RKO (cell line): ENCODE measurements around the gene OPN4.
A peak's percentile ranks its signal among the peaks of the same experiment; 100 is the strongest.

Experiments
- DNase-seq: peaks from one replicate; pipeline ENCODE4 v3.0.0-alpha.2; 2016; ENCODE audit warnings: low spot score

Gene OPN4

DNA sequence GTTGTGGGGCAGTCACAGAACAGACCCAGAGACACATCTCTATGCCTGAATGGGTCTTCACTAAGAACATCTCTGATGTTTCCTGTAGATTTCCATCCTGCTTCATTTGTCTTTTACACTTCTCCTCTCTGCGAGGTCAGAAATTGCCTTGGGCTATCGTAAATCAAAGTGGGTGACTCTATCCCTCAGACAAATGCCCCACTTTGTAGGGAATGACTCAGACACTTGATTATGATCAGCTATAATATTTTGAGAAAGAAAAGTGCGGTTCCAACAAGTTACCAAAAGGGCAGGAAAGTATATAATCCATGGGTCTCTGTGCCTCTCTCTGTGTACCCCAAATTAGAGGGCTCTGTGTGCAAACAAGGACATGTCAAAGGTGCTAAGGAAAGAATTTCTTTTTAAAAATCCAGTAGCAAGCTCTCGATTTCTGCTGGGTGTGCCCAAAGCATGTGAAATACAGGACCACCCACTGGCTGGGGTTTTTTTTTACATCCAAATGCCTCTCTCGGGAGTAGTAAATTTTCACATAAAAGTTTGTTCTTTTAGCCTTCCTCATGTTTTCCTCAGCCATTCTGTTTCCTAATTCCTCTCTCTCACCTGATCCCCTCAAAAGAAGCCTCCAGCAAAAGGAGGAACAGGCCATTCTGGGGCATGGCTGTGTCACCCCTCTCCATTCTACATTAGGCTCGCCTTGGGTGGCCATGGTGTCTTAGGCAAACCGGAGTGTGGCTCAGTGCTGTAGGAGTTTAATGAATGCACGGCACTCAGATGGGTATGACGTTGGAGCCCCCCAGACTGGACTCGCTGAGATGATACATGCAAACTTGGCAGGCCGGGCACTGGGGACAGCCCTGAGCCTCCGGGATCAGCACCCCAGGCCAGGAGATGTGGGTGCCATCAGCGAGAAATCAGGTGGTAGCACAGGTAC lies 6.3 kb upstream of the OPN4 start:
- DNase-seq: peak; percentile 18

DNA sequence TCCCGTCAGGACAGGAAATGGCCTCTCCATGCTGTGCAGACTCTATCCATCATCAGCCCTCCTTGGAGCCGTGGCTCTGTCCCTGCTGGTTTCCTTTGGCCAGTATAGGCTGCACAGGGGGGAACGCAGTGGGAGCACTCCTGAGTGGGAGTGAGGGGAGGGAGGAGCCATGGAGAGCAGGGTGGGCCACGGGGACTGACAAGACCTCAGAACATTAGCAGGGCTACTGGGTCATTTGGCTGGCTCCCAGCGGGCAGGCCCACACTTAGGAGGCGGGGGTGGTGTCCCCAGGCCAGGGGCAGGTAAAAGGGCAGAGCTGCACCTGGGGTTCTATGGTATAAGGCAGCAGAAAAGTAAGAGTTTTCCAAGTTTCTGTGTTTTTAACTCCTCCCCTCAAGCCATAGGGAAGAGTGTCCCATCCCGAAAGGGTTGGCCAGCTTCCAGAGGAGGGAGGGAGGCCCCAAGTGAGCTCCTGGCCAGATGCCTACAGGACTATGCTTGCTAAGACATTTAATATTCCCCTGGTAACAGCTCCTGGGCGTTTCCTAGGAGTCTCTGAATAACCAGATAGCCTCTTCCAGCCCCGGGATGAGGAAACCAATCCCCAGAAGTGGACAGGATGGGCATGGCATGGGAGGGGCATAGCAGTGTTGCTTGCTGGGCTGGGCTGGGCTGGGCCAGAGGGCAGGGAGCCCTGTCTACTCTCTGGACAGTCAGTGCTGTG lies 5.5 kb upstream of the OPN4 start:
- DNase-seq: no peak

GRCh38 chr10:86649471-86650150 lies 4.7 kb upstream of the OPN4 start:
- no peak for DNase-seq

- DNase-seq: no peak
Observed at GRCh38 chr10:86650151-86650550, 4.2 kb upstream of the OPN4 start.

DNA sequence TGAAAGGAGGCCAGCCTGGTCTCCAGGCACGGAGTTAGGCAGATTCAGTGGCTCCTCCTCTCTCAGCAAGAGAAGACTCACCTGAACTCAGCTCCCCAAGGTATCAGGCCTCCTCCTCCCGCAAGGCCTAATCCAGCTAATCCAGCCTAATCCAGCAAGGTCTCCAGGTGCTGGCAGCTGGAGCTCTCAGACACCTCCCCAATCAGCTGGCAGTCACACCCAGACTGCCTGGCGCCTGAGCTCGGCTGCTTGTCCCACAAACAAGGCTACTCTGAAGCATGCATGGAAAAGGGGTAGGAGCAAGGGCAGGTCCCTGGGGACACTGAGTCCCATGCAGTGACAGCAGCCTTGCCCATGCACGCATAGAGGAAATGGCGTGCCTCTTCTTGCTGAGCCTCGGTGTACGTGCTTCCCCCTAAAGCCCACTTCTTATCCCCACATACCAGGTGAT lies 3.3 kb upstream of the OPN4 start:
- DNase-seq: no peak

DNA sequence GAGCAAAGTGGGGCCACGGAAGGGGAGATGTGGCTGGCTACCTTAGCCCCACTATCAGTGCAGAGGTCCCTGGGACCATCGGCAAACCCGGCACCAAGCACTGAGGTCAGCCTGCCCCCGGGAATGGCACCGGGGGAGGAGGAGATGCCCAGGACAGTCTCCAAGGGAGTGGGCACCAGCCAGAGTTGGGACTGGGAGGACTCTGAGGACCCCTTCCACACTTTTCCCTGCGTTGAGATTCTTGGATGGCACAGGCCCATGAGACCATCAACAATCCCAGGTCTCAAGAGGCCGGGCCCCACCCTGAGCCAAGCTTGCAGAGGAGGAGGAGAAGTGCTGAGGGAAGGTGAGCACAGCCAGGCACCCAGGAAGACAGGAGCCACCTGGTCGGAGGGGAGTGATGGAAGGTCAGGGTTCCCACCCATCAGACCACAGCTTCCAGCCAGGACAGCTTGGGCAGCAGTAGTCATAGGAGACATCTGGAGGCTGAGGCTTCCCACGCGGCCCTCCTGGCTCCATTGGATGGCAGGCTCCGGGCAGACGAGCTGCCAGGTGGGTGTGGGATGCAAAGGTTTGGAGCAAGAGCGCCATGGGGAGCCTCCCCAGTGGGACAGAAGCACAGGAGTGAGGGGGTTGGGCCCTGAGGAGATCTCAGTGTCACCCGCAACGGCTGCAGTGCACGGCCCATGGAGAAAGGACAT lies 2.6 kb upstream of the OPN4 start:
- no peak for DNase-seq

- DNase-seq: no peak
Observed at GRCh38 chr10:86652361-86653202, 1.8 kb upstream of the OPN4 start.

GRCh38 chr10:86653379-86653778 lies 968 bp upstream of the OPN4 start:
- DNase-seq: no peak

DNA sequence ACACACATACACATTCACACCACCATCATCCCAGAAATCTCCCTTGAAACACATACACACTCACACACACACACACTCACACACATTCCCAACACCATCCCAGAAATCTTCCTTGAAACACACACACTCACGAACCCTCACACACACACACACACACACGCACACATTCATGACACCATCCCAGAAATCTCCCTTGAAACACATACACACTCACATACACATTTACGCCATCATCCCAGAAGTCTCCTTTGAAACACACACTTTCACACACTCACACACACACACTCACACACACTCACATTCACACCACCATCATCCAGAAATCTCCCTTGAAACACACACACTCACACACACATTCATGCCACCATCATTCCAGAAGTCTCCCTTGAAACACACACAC lies 360 bp upstream of the OPN4 start:
- DNase-seq: no peak

- DNase-seq: no peak
Observed at GRCh38 chr10:86655173-86655540, 810 bp downstream of the OPN4 start.

DNA sequence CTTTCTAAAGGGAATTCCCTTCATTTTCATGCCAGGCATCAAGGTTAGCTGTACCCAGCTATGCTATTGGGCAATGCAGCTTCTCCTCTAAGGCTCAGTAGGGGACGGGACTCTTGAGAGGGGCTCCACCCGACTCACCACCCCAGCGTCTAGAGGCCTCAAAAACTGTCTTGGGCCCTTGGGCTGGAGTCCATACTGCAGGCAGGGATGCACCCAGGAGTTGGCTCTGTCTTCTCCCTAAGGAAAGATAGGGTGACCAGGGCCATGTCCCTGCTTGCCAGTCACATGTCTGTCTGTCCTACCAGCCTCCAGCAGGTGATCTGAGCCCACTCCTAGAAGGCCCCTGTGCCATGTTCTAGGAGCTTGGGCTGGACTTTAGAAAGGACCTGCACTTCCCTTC lies 1.2 kb downstream of the OPN4 start:
- no peak for DNase-seq

DNA sequence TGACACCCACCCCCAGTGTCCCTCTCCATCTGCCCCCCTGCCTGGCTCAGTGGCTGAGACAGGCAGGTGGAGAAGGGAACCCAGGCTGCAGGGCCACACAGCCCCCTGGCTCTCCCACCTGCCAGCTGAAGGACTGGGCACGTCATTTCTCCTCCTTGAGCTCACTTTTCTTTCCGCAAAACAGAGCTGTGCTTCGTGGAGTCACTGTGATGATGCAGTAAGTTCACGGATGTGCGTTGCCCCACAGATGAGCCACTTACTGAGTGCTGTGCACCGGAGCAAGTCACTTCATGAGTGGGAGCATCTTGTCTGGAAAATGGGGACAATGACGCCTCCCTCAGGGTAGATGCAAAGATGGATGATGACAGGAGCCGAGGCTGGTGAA lies 2.7 kb downstream of the OPN4 start:
- DNase-seq: no peak

DNA sequence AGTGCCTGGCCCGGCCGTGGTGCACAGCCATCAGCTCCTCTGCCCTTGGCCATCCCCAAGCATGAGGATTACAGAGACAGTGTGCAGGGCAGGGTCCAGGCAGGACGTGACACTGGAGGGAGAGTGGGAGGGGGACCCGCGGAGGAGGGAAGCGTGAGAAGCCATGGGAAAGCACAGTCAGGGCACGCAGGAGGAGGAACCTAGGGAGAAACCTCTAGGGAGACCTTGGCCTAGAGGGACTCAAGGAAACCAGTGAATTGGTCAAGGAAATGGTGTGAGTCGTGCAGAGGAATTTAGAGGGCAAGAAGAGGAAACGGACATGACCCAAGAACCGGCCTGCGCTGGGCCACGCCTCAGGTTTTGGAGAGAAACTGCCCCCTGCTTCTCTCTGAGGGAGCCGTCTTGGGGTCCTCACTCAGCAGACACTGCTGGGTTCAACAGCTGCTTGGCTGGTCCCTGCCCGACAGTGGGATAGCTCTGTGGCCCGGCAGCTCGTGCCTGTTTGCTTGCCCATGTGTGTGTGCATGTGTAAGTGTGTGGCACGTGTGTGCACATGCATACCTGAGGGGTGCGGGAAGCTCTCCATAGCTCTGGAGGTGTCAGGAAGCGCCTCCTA lies 3.2 kb downstream of the OPN4 start:
- DNase-seq: no peak

- DNase-seq: no peak
Observed at GRCh38 chr10:86658261-86658741, 4.0 kb downstream of the OPN4 start.

GRCh38 chr10:86658751-86659150 lies 4.4 kb downstream of the OPN4 start:
- DNase-seq: no peak

- DNase-seq: no peak
Observed at GRCh38 chr10:86659161-86659691, 4.9 kb downstream of the OPN4 start.

DNA sequence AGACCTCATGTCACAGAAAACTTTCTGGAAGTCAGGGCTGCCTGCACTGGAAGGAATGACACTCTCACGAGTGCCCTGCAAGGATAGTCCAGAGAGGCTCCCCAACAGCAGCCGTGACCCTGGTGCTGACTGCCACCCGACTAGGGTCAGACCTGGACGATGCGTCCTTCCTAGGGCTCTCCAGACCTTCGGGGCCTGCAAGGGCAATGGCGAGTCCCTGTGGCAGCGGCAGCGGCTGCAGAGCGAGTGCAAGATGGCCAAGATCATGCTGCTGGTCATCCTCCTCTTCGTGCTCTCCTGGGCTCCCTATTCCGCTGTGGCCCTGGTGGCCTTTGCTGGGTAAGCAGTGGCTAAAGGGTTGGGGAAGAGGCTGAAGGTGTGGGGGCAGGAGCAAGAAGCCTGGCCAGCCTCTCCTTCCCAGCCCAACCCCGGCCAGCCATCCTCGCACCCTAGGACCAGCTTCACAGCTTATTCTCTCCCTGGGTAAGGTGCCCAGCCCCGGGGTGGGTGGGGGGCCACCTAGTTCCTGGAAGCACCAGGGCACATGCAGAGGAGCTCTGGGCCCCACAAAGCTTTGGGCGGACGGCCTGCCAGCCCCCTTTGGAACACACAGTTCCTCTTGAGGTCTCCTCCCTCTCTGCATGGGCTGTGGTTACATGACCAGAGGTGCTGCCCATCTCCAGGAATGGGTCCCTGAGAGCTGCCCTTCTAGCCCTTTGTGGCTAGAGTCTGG lies 5.5 kb downstream of the OPN4 start:
- DNase-seq: no peak

- no peak for DNase-seq
Observed at GRCh38 chr10:86661161-86662025, 7.0 kb downstream of the OPN4 start.
